Activated CD4-positive, alpha-beta T cell treated with anti-CD3 and anti-CD28 coated beads, Interleukin-2, amount 10 ng/mL, durations not matched to agents 24 days and 14 days (primary cell): ENCODE data around the gene TMEM63A. TPM values are rescaled to one million over a fixed set of nuclear protein-coding genes. Genes with fewer than 3 reads are reported as not detected.
"Not testable (repeated sequence)": the region's sequence is repeated elsewhere in the genome, so short reads cannot be mapped to it uniquely, and the experiment has no call there.

Source experiments
- DNase-seq: peaks from one replicate; pipeline ENCODE4 v3.0.0; 2022
- H3K27ac Mint-ChIP-seq: one replicate; pipeline ENCODE4 v1.8.0; 2022; ENCODE audit warnings: mild to moderate bottlenecking, mixed read lengths
- H3K27me3 Mint-ChIP-seq: one replicate; pipeline ENCODE4 v1.8.0; 2022; ENCODE audit warnings: mixed read lengths
- H3K36me3 Mint-ChIP-seq: one replicate; pipeline ENCODE4 v1.8.0; 2022; ENCODE audit warnings: low read depth, mild to moderate bottlenecking, mixed read lengths
- H3K4me1 Mint-ChIP-seq: one replicate; pipeline ENCODE4 v1.8.0; 2021; ENCODE audit warnings: mixed read lengths
- H3K4me3 Mint-ChIP-seq: one replicate; pipeline ENCODE4 v1.8.0; 2022; ENCODE audit warnings: mild to moderate bottlenecking, moderate library complexity, mixed read lengths
- H3K9me3 Mint-ChIP-seq: one replicate; pipeline ENCODE4 v1.8.0; 2021; ENCODE audit warnings: mixed read lengths
- intact Hi-C: fragments of 100-400 bp; cut with micrococcal nuclease; formaldehyde crosslinking; loops from one replicate; pipeline ENCODE4 v1.15.1; 2023
- total RNA-seq: library from RNA; stranded (reverse); gene quantifications from 2 replicates; pipeline ENCODE4 v1.2.3, GENCODE V29; 2022

TMEM63A gene
- total RNA-seq, 1 donor from 2014 or later: 28.5 TPM

DNA sequence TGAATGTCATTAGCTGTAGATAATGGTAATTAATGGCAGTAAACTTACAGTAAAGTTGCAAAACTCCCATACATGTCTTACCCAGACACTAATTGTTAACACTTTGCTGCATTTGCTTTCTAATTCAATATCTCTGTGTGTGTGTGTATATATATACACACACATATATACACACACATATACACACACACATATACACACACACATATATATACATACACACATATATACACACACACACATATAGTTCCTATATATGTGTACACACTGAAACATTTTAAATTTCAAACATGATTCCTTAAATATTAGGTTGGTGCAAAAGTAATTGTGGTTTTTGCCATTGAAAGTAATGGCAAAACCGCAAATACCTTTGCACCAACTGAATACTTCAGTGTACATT is 75.9 kb downstream of the TMEM63A start:
- H3K9me3 Mint-ChIP-seq: no peaks in the 10 kb centered on the region
- H3K4me3 Mint-ChIP-seq: no peak overlapping the region
- DNase-seq: no peak
- H3K27me3 Mint-ChIP-seq: peaks cover 14% of the 10 kb centered on the region
- no peaks in the 10 kb centered on the region for H3K36me3 Mint-ChIP-seq
- H3K27ac Mint-ChIP-seq: no peak overlapping the region
- intact Hi-C loops: no loop called here
- peaks cover 8% of the 10 kb centered on the region for H3K4me1 Mint-ChIP-seq

DNA sequence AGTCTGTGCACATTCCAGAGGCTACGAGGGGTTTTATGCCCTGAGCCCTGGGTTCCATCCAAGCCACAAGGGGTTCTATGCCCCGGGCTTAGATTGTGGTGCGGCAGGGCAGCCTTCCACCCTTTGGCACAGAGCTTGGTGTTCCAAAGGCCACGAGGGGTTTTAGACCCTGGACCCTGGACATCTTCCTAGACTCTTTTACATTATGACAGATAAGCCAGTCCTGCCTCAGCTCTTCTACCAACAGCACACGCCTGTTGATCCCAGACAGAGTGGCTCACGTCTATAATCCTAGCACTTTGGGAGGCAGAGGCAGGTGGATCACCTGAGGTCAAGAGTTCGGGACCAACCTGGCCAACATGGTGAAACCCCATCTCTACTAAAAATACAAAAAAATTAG is 81.0 kb downstream of the TMEM63A start:
- H3K9me3 Mint-ChIP-seq, intact Hi-C loops, H3K27ac Mint-ChIP-seq: not testable (repeated sequence)

DNA sequence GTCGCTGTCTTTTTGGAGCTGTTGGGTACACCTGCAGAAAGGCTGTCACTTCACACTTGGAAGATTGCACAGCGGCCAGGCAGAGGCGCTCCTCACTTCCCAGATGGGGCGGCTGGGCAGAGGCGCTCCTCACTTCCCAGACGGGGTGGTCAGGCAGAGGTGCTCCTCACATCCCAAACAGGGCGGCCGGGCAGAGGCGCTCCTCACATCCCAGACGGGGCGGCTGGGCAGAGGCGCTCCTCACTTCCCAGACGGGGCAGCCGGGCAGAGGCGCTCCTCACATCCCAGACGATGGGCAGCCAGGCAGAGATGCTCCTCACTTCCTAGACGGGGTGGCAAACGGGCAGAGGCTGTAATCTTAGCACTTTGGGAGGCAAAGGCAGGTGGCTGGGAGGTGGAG is 86.1 kb downstream of the TMEM63A start:
- intact Hi-C loops, H3K4me1 Mint-ChIP-seq, H3K4me3 Mint-ChIP-seq, H3K27ac Mint-ChIP-seq, H3K27me3 Mint-ChIP-seq, DNase-seq, H3K9me3 Mint-ChIP-seq: not testable (repeated sequence)
- H3K36me3 Mint-ChIP-seq: peaks cover 27% of the 10 kb centered on the region

More for the DNA sequence above, 81.0 kb downstream of the TMEM63A start:
- not testable (repeated sequence) for H3K36me3 Mint-ChIP-seq, DNase-seq, H3K4me3 Mint-ChIP-seq, H3K4me1 Mint-ChIP-seq, H3K27me3 Mint-ChIP-seq

Other genes with a start within 250 kb of the TMEM63A start
- 0.33 TPM in 1 of 2 replicates, not detected in the other for gene ENAH, start 229.3 kb downstream of the TMEM63A start, total RNA-seq
- gene SRP9, start 104.6 kb downstream of the TMEM63A start, total RNA-seq: 232 and 244 TPM in 2 replicates
- gene EPHX1, start 72.3 kb downstream of the TMEM63A start, total RNA-seq: 1.6 and 1.8 TPM in 2 replicates
- not detected in 2 replicates for gene LEFTY1, start 6.8 kb upstream of the TMEM63A start, total RNA-seq
- gene PYCR2, start 41.9 kb upstream of the TMEM63A start, total RNA-seq: 144 and 150 TPM in 2 replicates
- not detected in 2 replicates for gene LEFTY2, start 58.8 kb upstream of the TMEM63A start, total RNA-seq
- 26.9 and 27.1 TPM in 2 replicates for gene SDE2, start 117.0 kb upstream of the TMEM63A start, total RNA-seq
- 390 and 391 TPM in 2 replicates for gene H3-3A, start 180.3 kb upstream of the TMEM63A start, total RNA-seq